GM21825 (cell line): ENCODE data around the gene PTRH1.
A peak's percentile ranks its signal among the peaks of the same experiment; 100 is the strongest.

Source experiments
- ATAC-seq: cut with Tn5 transposase; IDR thresholded peaks from one replicate; pipeline ENCODE4 v1.9.1; 2021; ENCODE audit warnings: mild to moderate bottlenecking, moderate library complexity; ENCODE audit not compliant: unreplicated experiment

The PTRH1 gene

GRCh38 chr9:127742435-127743088 is 27.1 kb upstream of the PTRH1 start:
- ATAC-seq, result no peak

GRCh38 chr9:127741831-127742434 is 26.5 kb upstream of the PTRH1 start:
- no peak for ATAC-seq

GRCh38 chr9:127739614-127740330 is 24.3 kb upstream of the PTRH1 start:
- no peak for ATAC-seq

GRCh38 chr9:127738666-127739065 is 23.2 kb upstream of the PTRH1 start:
- no peak for ATAC-seq

GRCh38 chr9:127735530-127736185 is 20.2 kb upstream of the PTRH1 start:
- peak; percentile 9 for ATAC-seq

GRCh38 chr9:127734747-127735529 is 19.5 kb upstream of the PTRH1 start, which contains the start of gene TOR2A:
Gene TOR2A, minus strand, starts transcription at chr9:127735294. Its CDS starts 24 bp downstream, at chr9:127735270.
- peak; percentile 86 for ATAC-seq

- no peak for ATAC-seq
Observed at GRCh38 chr9:127734247-127734746, 18.8 kb upstream of the PTRH1 start.

- ATAC-seq, result no peak
Observed at GRCh38 chr9:127733614-127734013, 18.2 kb upstream of the PTRH1 start.

GRCh38 chr9:127732444-127732843 is 17.0 kb upstream of the PTRH1 start:
- no peak for ATAC-seq

GRCh38 chr9:127731938-127732337 is 16.5 kb upstream of the PTRH1 start:
- no peak for ATAC-seq

GRCh38 chr9:127730799-127731410 is 15.4 kb upstream of the PTRH1 start:
- ATAC-seq, result no peak

- ATAC-seq, result no peak
Observed at GRCh38 chr9:127730262-127730661, 14.8 kb upstream of the PTRH1 start.

GRCh38 chr9:127729522-127730256 is 14.2 kb upstream of the PTRH1 start:
- ATAC-seq, result no peak

- ATAC-seq, result no peak
Observed at GRCh38 chr9:127728808-127729207, 13.3 kb upstream of the PTRH1 start.

GRCh38 chr9:127726871-127727270 is 11.4 kb upstream of the PTRH1 start:
- no peak for ATAC-seq

GRCh38 chr9:127724012-127724411 is 8.5 kb upstream of the PTRH1 start:
- ATAC-seq, result no peak

GRCh38 chr9:127723444-127723843 is 8.0 kb upstream of the PTRH1 start:
- no peak for ATAC-seq

- no peak for ATAC-seq
Observed at GRCh38 chr9:127723013-127723412, 7.5 kb upstream of the PTRH1 start.

GRCh38 chr9:127722055-127722745 is 6.7 kb upstream of the PTRH1 start:
- no peak for ATAC-seq
